HCT116 (cell line): ENCODE data around the gene RHOXF2. TPM values are rescaled to one million over a fixed set of nuclear protein-coding genes. Genes with fewer than 3 reads are reported as not detected.

Experiments used
- ATAC-seq: fragments of 200-7000 bp; cut with Tn5 transposase; 2 replicates; pipeline ENCODE4 v1.9.1; 2020; ENCODE audit warnings: mild to moderate bottlenecking, moderate library complexity
- BruUV-seq: library from RNA; stranded (reverse); fragments of 400-500 nt; replicated peaks from 2 replicates; lab custom pipeline; 2021; lab: Mats Ljungman, UMichigan
- CTCF ChIA-PET: fragments of 300-600 bp; sonication (Branson Sonifier 250); formaldehyde crosslinking; loops from one replicate; lab custom pipeline; 2021; ENCODE audit warnings: antibody characterized with exemption; lab: Charles Lee
- POLR2A ChIA-PET: fragments of 300-600, 350-600 bp; sonication (Branson Sonifier 250); formaldehyde crosslinking; loops from one replicate; lab custom pipeline; 2021; ENCODE audit warnings: antibody characterized with exemption; lab: Charles Lee
- RAD21 ChIA-PET, 2 experiments: fragments of 300-600 bp; sonication (Branson Sonifier 250); formaldehyde crosslinking; loops; one replicate each; lab custom pipeline; 2023; ENCODE audit warnings: low total read pairs in 2 of 2; ENCODE audit not compliant: uncharacterized antibody in 2 of 2, unreplicated experiment in 2 of 2, low non-redundant PET in 1 of 2; lab: Charles Lee
- DNase-seq: peaks from one replicate; pipeline ENCODE4 v3.0.0-alpha.2; 2010; ENCODE audit warnings: low read depth, low spot score
- H2AFZ ChIP-seq: fragments of 200-600 bp; shearing (Covaris generic), sonication (generic); 2 replicates; pipeline ENCODE4 v1.6.1; 2017; ENCODE audit warnings: low read depth, mixed run types, mixed read lengths, antibody characterized with exemption, low read length; ENCODE audit not compliant: poor library complexity, severe bottlenecking
- H3K27ac ChIP-seq: 2 replicates; pipeline ENCODE4 v1.5.1; 2012; ENCODE audit warnings: low read depth, low read length
- H3K27me3 ChIP-seq: fragments of 200-600 bp; sonication (generic); 2 replicates; pipeline ENCODE4 v1.6.1; 2016; ENCODE audit warnings: mixed run types, low read length, mixed read lengths; ENCODE audit not compliant: insufficient read depth
- H3K36me3 ChIP-seq, 2 experiments: fragments of 200-500 bp in 1 of 2; fragments of 200-600 bp in 1 of 2; sonication (Bioruptor generic) in 1 of 2; sonication (generic) in 1 of 2; 2 replicates each; pipeline versions ENCODE4 v1.5.1 to v1.6.1; 2014 to 2016; ENCODE audit warnings: low read length in 2 of 2, inconsistent platforms in 1 of 2, mixed read lengths in 1 of 2, mixed run types in 1 of 2; ENCODE audit not compliant: insufficient read depth in 2 of 2, control insufficient read depth in 1 of 2
- H3K4me1 ChIP-seq, 2 experiments: fragments of 200-600 bp in 1 of 2; sonication (generic) in 1 of 2; 2 replicates each; pipeline versions ENCODE4 v1.5.1 to v1.6.1; 2012 to 2017; ENCODE audit warnings: low read length in 2 of 2, inconsistent platforms in 1 of 2, mild to moderate bottlenecking in 1 of 2, mixed read lengths in 1 of 2, mixed run types in 1 of 2, moderate library complexity in 1 of 2; ENCODE audit not compliant: insufficient read depth in 2 of 2, control insufficient read depth in 1 of 2
- H3K4me2 ChIP-seq: fragments of 200-600 bp; sonication (generic); 2 replicates; pipeline ENCODE4 v1.6.1; 2017; ENCODE audit warnings: mixed run types, low read length, mixed read lengths
- H3K4me3 ChIP-seq, 2 experiments: fragments of 200-600 bp in 1 of 2; sonication (generic) in 1 of 2; replicated peaks in 1 of 2; 2 replicates each; pipeline ENCODE4 v1.5.1; 2011 to 2016; ENCODE audit warnings: low read length in 2 of 2, control low read depth in 1 of 2, low read depth in 1 of 2, mild to moderate bottlenecking in 1 of 2, mixed read lengths in 1 of 2, mixed run types in 1 of 2
- H3K79me2 ChIP-seq: fragments of 200-600 bp; sonication (generic); 2 replicates; pipeline ENCODE4 v1.6.1; 2017; ENCODE audit warnings: mild to moderate bottlenecking, mixed run types, low read length, moderate library complexity, mixed read lengths; ENCODE audit not compliant: insufficient read depth
- H3K9ac ChIP-seq: fragments of 200-600 bp; sonication (generic); 2 replicates; pipeline ENCODE4 v1.6.1; 2016; ENCODE audit warnings: low read length, mixed read lengths
- H3K9me2 ChIP-seq: fragments of 200-600 bp; sonication (generic), shearing (Covaris generic); 2 replicates; pipeline ENCODE4 v1.6.1; 2017; ENCODE audit warnings: mixed run types, mild to moderate bottlenecking, moderate library complexity; ENCODE audit not compliant: insufficient read depth
- H3K9me3 ChIP-seq, 2 experiments: fragments of 200-500 bp in 1 of 2; fragments of 200-600 bp in 1 of 2; sonication (Bioruptor generic) in 1 of 2; sonication (generic) in 1 of 2; 2 replicates each; pipeline ENCODE4 v1.6.1; 2014 to 2017; ENCODE audit warnings: low read length in 2 of 2, mixed read lengths in 2 of 2, inconsistent platforms in 1 of 2, low read depth in 1 of 2, mild to moderate bottlenecking in 1 of 2, mixed run types in 1 of 2, moderate library complexity in 1 of 2; ENCODE audit not compliant: control insufficient read depth in 1 of 2, insufficient read depth in 1 of 2
- H4K20me1 ChIP-seq: fragments of 200-600 bp; sonication (generic), shearing (Covaris generic); 2 replicates; pipeline ENCODE4 v1.6.1; 2017; ENCODE audit warnings: mixed run types, mild to moderate bottlenecking, moderate library complexity; ENCODE audit not compliant: insufficient read depth
- ATF3 ChIP-seq: IDR thresholded peaks from 2 replicates; pipeline ENCODE4 v1.6.1; 2012
- CEBPB ChIP-seq: IDR thresholded peaks from 2 replicates; pipeline ENCODE4 v1.6.1; 2012; ENCODE audit warnings: low read depth
- EGR1 ChIP-seq: IDR thresholded peaks from 2 replicates; pipeline ENCODE4 v1.6.1; 2012; ENCODE audit warnings: low read depth
- MAX ChIP-seq: IDR thresholded peaks from 2 replicates; pipeline ENCODE4 v1.6.1; 2012
- REST ChIP-seq: IDR thresholded peaks from 2 replicates; pipeline ENCODE4 v1.6.1; 2012; ENCODE audit warnings: low read depth
- SIN3A ChIP-seq: IDR thresholded peaks from 2 replicates; pipeline ENCODE4 v1.6.1; 2012; ENCODE audit warnings: low read depth
- SP1 ChIP-seq: IDR thresholded peaks from 2 replicates; pipeline ENCODE4 v1.6.1; 2012; ENCODE audit warnings: low read depth
- TCF7L2 ChIP-seq: IDR thresholded peaks from 2 replicates; pipeline ENCODE4 v1.7.0; 2011; ENCODE audit warnings: borderline replicate concordance, inconsistent platforms; ENCODE audit not compliant: insufficient read depth, insufficient read length; ENCODE audit errors: extremely low read depth
- YY1 ChIP-seq: IDR thresholded peaks from 2 replicates; pipeline ENCODE4 v1.6.1; 2011; ENCODE audit warnings: low read length, low read depth, moderate library complexity, mild to moderate bottlenecking; ENCODE audit not compliant: insufficient replicate concordance; ENCODE audit errors: extremely low read depth
- ZBTB33 ChIP-seq: IDR thresholded peaks from 2 replicates; pipeline ENCODE4 v1.6.1; 2011; ENCODE audit warnings: mild to moderate bottlenecking, low read length, moderate library complexity; ENCODE audit not compliant: insufficient replicate concordance; ENCODE audit errors: extremely low read depth
- intact Hi-C: fragments of 100-400 bp; cut with micrococcal nuclease; formaldehyde crosslinking; loops from 2 replicates; pipeline ENCODE4 v1.10.0; 2022
- total RNA-seq: library from RNA; stranded (reverse); gene quantifications from one replicate; pipeline ENCODE4 v1.2.1, GENCODE V29; 2021; ENCODE audit not compliant: unreplicated experiment

RHOXF2 gene
- total RNA-seq, 1 experiment from 2014 or later: 0.12 TPM

- POLR2A ChIA-PET: no interaction called here
- Histone ChIP-seq H3K9me3 (no peaks in the 10 kb centered on the region), H3K79me2 (no peaks in the 10 kb centered on the region), H3K4me3 (no peak overlapping the region), H3K36me3 (no peaks in the 10 kb centered on the region), H3K9me2 (no peaks in the 10 kb centered on the region), H3K27me3 (no peaks in the 10 kb centered on the region), H4K20me1 (no peaks in the 10 kb centered on the region), H3K4me2 (no peak overlapping the region), H2AFZ (no peak overlapping the region), H3K4me1 (no peaks in the 10 kb centered on the region), H3K9ac (no peak overlapping the region), H3K27ac (no peak overlapping the region)
- no peak for ATAC-seq
- CTCF ChIA-PET: no interaction called here
- BruUV-seq: no TSS peak
- no peak for TF ChIP-seq EGR1
- no peak for TF ChIP-seq SP1
- TF ChIP-seq CEBPB: no peak
- TF ChIP-seq YY1: no peak
- no peak for TF ChIP-seq ATF3
- TF ChIP-seq MAX: no peak
- no peak for TF ChIP-seq TCF7L2
- TF ChIP-seq REST: no peak
- TF ChIP-seq SIN3A: no peak
- no peak for TF ChIP-seq ZBTB33
- intact Hi-C loops: no loop called here
- DNase-seq: no peak
- RAD21 ChIA-PET: no interaction called here
Observed at GRCh38 chrX:120111611-120112010, 46.8 kb upstream of the RHOXF2 start.
